GM18873 (cell line): Measurements from ENCODE around the gene DOCK4.

ENCODE experiments used
- ATAC-seq: cut with Tn5 transposase; IDR thresholded peaks from one replicate; pipeline ENCODE4 v1.9.1; 2021; ENCODE audit warnings: mild to moderate bottlenecking, moderate library complexity, moderate number of reproducible peaks; ENCODE audit not compliant: unreplicated experiment, low FRiP score

DOCK4 gene

GRCh38 chr7:112118581-112119566, 87.3 kb downstream of the DOCK4 start:
- ATAC-seq: no peak

- no peak for ATAC-seq
Observed at GRCh38 chr7:112116894-112117293, 89.3 kb downstream of the DOCK4 start.

GRCh38 chr7:112116358-112116757, 89.8 kb downstream of the DOCK4 start:
- ATAC-seq: no peak

GRCh38 chr7:112115880-112116279, 90.3 kb downstream of the DOCK4 start:
- ATAC-seq: no peak

- ATAC-seq: no peak
Observed at GRCh38 chr7:112113913-112114575, 92.2 kb downstream of the DOCK4 start.

GRCh38 chr7:112112822-112113255, 93.4 kb downstream of the DOCK4 start:
- no peak for ATAC-seq

- no peak for ATAC-seq
Observed at GRCh38 chr7:112110651-112111050, 95.5 kb downstream of the DOCK4 start.

- no peak for ATAC-seq
Observed at GRCh38 chr7:112110175-112110574, 96.0 kb downstream of the DOCK4 start.

- ATAC-seq: no peak
Observed at GRCh38 chr7:112108981-112109380, 97.2 kb downstream of the DOCK4 start.

GRCh38 chr7:112105584-112106530, 100.3 kb downstream of the DOCK4 start:
- ATAC-seq: no peak

GRCh38 chr7:112104120-112104519, 102.1 kb downstream of the DOCK4 start:
- no peak for ATAC-seq

- ATAC-seq: no peak
Observed at GRCh38 chr7:112103246-112103645, 103.0 kb downstream of the DOCK4 start.

GRCh38 chr7:112101201-112101846, 104.9 kb downstream of the DOCK4 start:
- ATAC-seq: no peak

- no peak for ATAC-seq
Observed at GRCh38 chr7:112097524-112097923, 108.7 kb downstream of the DOCK4 start.

GRCh38 chr7:112093409-112093808, 112.8 kb downstream of the DOCK4 start:
- no peak for ATAC-seq

- no peak for ATAC-seq
Observed at GRCh38 chr7:112092709-112093395, 113.3 kb downstream of the DOCK4 start.

- no peak for ATAC-seq
Observed at GRCh38 chr7:112092306-112092705, 113.9 kb downstream of the DOCK4 start.

- ATAC-seq: no peak
Observed at GRCh38 chr7:112091768-112092167, 114.4 kb downstream of the DOCK4 start.

- ATAC-seq: no peak
Observed at GRCh38 chr7:112089551-112089950, 116.6 kb downstream of the DOCK4 start.
